IMR-90 (cell line): ENCODE results near the gene RNF224. TPM values are rescaled to one million over a fixed set of nuclear protein-coding genes. Genes with fewer than 3 reads are reported as not detected.
A peak's percentile ranks its signal among the peaks of the same experiment; 100 is the strongest.

Source experiments
- ATAC-seq: fragments of 200-7000 bp; cut with Tn5 transposase; 2 replicates; pipeline ENCODE4 v1.9.1; 2020; ENCODE audit warnings: low read depth, mild to moderate bottlenecking, moderate library complexity
- BruUV-seq: library from RNA; stranded (reverse); fragments of 400-500 nt; replicated peaks from 2 replicates; lab custom pipeline; 2021; lab: Mats Ljungman, UMichigan
- CTCF ChIA-PET: fragments of 300-600 bp; formaldehyde crosslinking; extraction: SDS; loops from one replicate; lab custom pipeline; 2021; ENCODE audit warnings: antibody characterized with exemption; lab: Yijun Ruan, JAX
- POLR2A ChIA-PET: fragments of 300-600 bp; sonication (Branson Sonifier 250); formaldehyde crosslinking; loops from one replicate; lab custom pipeline; 2022; ENCODE audit warnings: antibody characterized with exemption; ENCODE audit not compliant: unreplicated experiment; lab: Charles Lee
- DNase-seq: peaks from one replicate; pipeline ENCODE4 v3.0.0; 2013
- H2AFZ ChIP-seq: replicated peaks from 2 replicates; pipeline ENCODE3; 2013; ENCODE audit warnings: low read length, mild to moderate bottlenecking; ENCODE audit not compliant: poor library complexity
- H2AK5ac ChIP-seq: 2 replicates; pipeline ENCODE4 v1.6.1; 2013; ENCODE audit warnings: low read depth, low read length, inconsistent platforms
- H2AK9ac ChIP-seq: replicated peaks from 2 replicates; pipeline ENCODE3; 2013; ENCODE audit warnings: mild to moderate bottlenecking, low read depth, low read length, moderate library complexity; ENCODE audit not compliant: poor library complexity
- H2BK120ac ChIP-seq: 2 replicates; pipeline ENCODE4 v1.6.1; 2013; ENCODE audit warnings: low read depth, low read length, inconsistent platforms
- H2BK15ac ChIP-seq: 3 replicates; pipeline ENCODE4 v1.6.1; 2013; ENCODE audit warnings: low read depth, low read length, inconsistent platforms
- H2BK20ac ChIP-seq: 2 replicates; pipeline ENCODE4 v1.6.1; 2013; ENCODE audit warnings: low read depth, mild to moderate bottlenecking, inconsistent platforms, low read length, moderate library complexity
- H2BK5ac ChIP-seq: 2 replicates; pipeline ENCODE4 v1.6.1; 2013; ENCODE audit warnings: mild to moderate bottlenecking, low read depth, low read length, inconsistent platforms; ENCODE audit not compliant: poor library complexity, severe bottlenecking
- H3K14ac ChIP-seq: replicated peaks from 2 replicates; pipeline ENCODE4 v1.6.1; 2013; ENCODE audit warnings: low read depth, low read length, inconsistent platforms
- H3K18ac ChIP-seq: 2 replicates; pipeline ENCODE4 v1.6.1; 2013; ENCODE audit warnings: low read depth, low read length, control low read depth
- H3K23ac ChIP-seq: 2 replicates; pipeline ENCODE4 v1.6.1; 2013; ENCODE audit warnings: low read depth, low read length, inconsistent platforms
- H3K27ac ChIP-seq: 2 replicates; pipeline ENCODE4 v1.5.1; 2013; ENCODE audit warnings: mild to moderate bottlenecking, control low read depth, low read length; ENCODE audit not compliant: insufficient read depth
- H3K27me3 ChIP-seq: 2 replicates; pipeline ENCODE4 v1.6.1; 2013; ENCODE audit warnings: low read length; ENCODE audit not compliant: control insufficient read depth, insufficient read depth
- H3K36me3 ChIP-seq: 2 replicates; pipeline ENCODE4 v1.6.1; 2013; ENCODE audit warnings: low read length, mixed read lengths; ENCODE audit not compliant: control insufficient read depth, insufficient read depth
- H3K4ac ChIP-seq: 2 replicates; pipeline ENCODE4 v1.6.1; 2013; ENCODE audit warnings: low read depth, low read length, inconsistent platforms
- H3K4me1 ChIP-seq: 2 replicates; pipeline ENCODE4 v1.6.1; 2013; ENCODE audit warnings: low read length, mixed read lengths; ENCODE audit not compliant: control insufficient read depth, insufficient read depth
- H3K4me2 ChIP-seq: 2 replicates; pipeline ENCODE4 v1.6.1; 2013; ENCODE audit warnings: low read depth, mild to moderate bottlenecking, control low read depth, low read length, moderate library complexity
- H3K4me3 ChIP-seq: 2 replicates; pipeline ENCODE4 v1.5.1; 2013; ENCODE audit warnings: low read depth, mild to moderate bottlenecking, control low read depth, low read length, moderate library complexity; ENCODE audit not compliant: insufficient read depth
- H3K56ac ChIP-seq: 2 replicates; pipeline ENCODE4 v1.6.1; 2013; ENCODE audit warnings: low read length, inconsistent platforms; ENCODE audit not compliant: insufficient read depth; ENCODE audit errors: extremely low read depth
- H3K79me1 ChIP-seq, 2 experiments: 2 replicates each; pipeline ENCODE4 v1.6.1; 2013; ENCODE audit warnings: low read length in 2 of 2, inconsistent platforms in 1 of 2, low read depth in 1 of 2
- H3K9ac ChIP-seq: 2 replicates; pipeline ENCODE4 v1.6.1; 2013; ENCODE audit warnings: low read depth, low read length, control low read depth
- H3K9me1 ChIP-seq: 2 replicates; pipeline ENCODE4 v1.6.1; 2013; ENCODE audit warnings: low read length, inconsistent platforms; ENCODE audit not compliant: insufficient read depth
- H3K9me3 ChIP-seq: 2 replicates; pipeline ENCODE4 v1.6.1; 2013; ENCODE audit warnings: low read length; ENCODE audit not compliant: control insufficient read depth, insufficient read depth
- H4K20me1 ChIP-seq: 2 replicates; pipeline ENCODE4 v1.6.1; 2013; ENCODE audit warnings: low read length, inconsistent platforms; ENCODE audit not compliant: insufficient read depth
- H4K5ac ChIP-seq: 2 replicates; pipeline ENCODE4 v1.6.1; 2013; ENCODE audit warnings: mild to moderate bottlenecking, low read depth, low read length, control low read depth
- H4K8ac ChIP-seq, 2 experiments: 2 replicates each; pipeline ENCODE4 v1.6.1; 2013; ENCODE audit warnings: low read depth in 2 of 2, low read length in 2 of 2, control low read depth in 1 of 2, inconsistent platforms in 1 of 2
- H4K91ac ChIP-seq: 2 replicates; pipeline ENCODE4 v1.6.1; 2013; ENCODE audit warnings: low read depth, low read length, inconsistent platforms; ENCODE audit not compliant: insufficient read depth
- NFE2L2 ChIP-seq: fragments of 150-350 bp; IDR thresholded peaks from 2 replicates; pipeline ENCODE4 v1.6.1; 2016; ENCODE audit warnings: low read depth, mild to moderate bottlenecking, low read length
- USF2 ChIP-seq: fragments of 150-350 bp; IDR thresholded peaks from 2 replicates; pipeline ENCODE4 v1.6.1; 2017; ENCODE audit warnings: mild to moderate bottlenecking, antibody characterized with exemption, low read length, low read depth
- WGBS, 2 experiments: methylation state at CpG; one replicate each; pipeline versions ENCODE4 v1.1.5 to v1.1.7; 2013; ENCODE audit warnings: missing lambda C conversion rate in 2 of 2; ENCODE audit not compliant: insufficient read length in 1 of 2; ENCODE audit errors: extremely low coverage in 2 of 2; 5-methylcytosine and 5-hydroxymethylcytosine counted together
- dilution Hi-C: fragments of 300-500 bp; cut with HindIII; formaldehyde crosslinking; loops from one replicate; pipeline ENCODE4 v1.14.3; 2018; ENCODE audit warnings: low sequenced_read_pairs; ENCODE audit not compliant: unreplicated experiment
- in situ Hi-C: fragments of 300-500 bp; cut with MboI; formaldehyde crosslinking; loops from 3 replicates; pipeline ENCODE4 v1.14.3; 2019; ENCODE audit warnings: low sequenced_read_pairs, inconsistent platforms, mixed read lengths
- intact Hi-C: fragments of 100-400 bp; cut with micrococcal nuclease; formaldehyde crosslinking; loops from 2 replicates; pipeline ENCODE4 v1.10.0; 2022
- polyA plus RNA-seq, 3 experiments: library from polyadenylated mRNA; depleted of rRNA; stranded (reverse); fragments of >200 nt; gene quantifications; 2 replicates each; pipeline ENCODE4 v1.2.3, GENCODE V29; 2012; ENCODE audit warnings: low replicate concordance in 1 of 3
- total RNA-seq: library from RNA; depleted of rRNA; stranded (reverse); fragments of >200 nt; gene quantifications from 2 replicates; pipeline ENCODE4 v1.2.3, GENCODE V29; 2012

The RNF224 gene
- total and polyA plus RNA-seq, 2 of the 4 experiments (the other 2 are of a cell fraction): not detected

GRCh38 chr9:137268538-137269201 is 41.4 kb downstream of the RNF224 start:
- H2BK15ac ChIP-seq: peak overlapping the region; percentile 27; the same call in 1 of the 3 replicates
- H3K27ac ChIP-seq: peak overlapping the region; percentile 36; the same call in 1 of the 2 replicates
- dilution Hi-C loops (no loop called here), intact Hi-C loops (no loop called here), in situ Hi-C loops (no loop called here)
- DNase-seq: no peak
- peak overlapping the region; percentile 19 to 35; a peak in 3 of 4 replicates for H4K8ac ChIP-seq
- peak overlapping the region; percentile 59; the same call in 1 of the 2 replicates for H3K23ac ChIP-seq
- 100% methylated on average over 2 of the region's 19 CpGs; no CpG with 5 or more reads in 1 of the 2 experiments for WGBS, 2 experiments
- no peaks in the 10 kb centered on the region for H3K9me3 ChIP-seq
- peaks cover 13 to 65% of the 10 kb centered on the region in 2 experiments; a peak in 3 of 4 replicates for H3K79me1 ChIP-seq
- no peak overlapping the region for H3K18ac ChIP-seq
- POLR2A ChIA-PET: no interaction called here
- H3K4me1 ChIP-seq: peaks cover 12% of the 10 kb centered on the region
- peak overlapping the region; percentile 55 for H3K14ac ChIP-seq
- peak overlapping the region; percentile 68 for H3K4ac ChIP-seq
- peak overlapping the region; percentile 52 for H2BK120ac ChIP-seq
- no peak overlapping the region; the same call in 1 of the 2 replicates for H4K91ac ChIP-seq
- H2BK20ac ChIP-seq: peak overlapping the region; percentile 48; the same call in 1 of the 2 replicates
- H2AK5ac ChIP-seq: peak overlapping the region; percentile 93
- H2AFZ ChIP-seq: peak overlapping the region; percentile 44
- peaks cover 30% of the 10 kb centered on the region for H4K20me1 ChIP-seq
- peak overlapping the region; percentile 62 for H2AK9ac ChIP-seq
- peak overlapping the region; percentile 5; the same call in 1 of the 2 replicates for H3K4me2 ChIP-seq
- no peak overlapping the region for H4K5ac ChIP-seq
- TF ChIP-seq USF2: no peak
- peak; percentile 74 for TF ChIP-seq NFE2L2
- peaks cover 63% of the 10 kb centered on the region for H3K36me3 ChIP-seq
- no peak overlapping the region for H3K9ac ChIP-seq
- H3K4me3 ChIP-seq: no peak overlapping the region
- peaks cover 14% of the 10 kb centered on the region for H3K9me1 ChIP-seq
- BruUV-seq: no TSS peak
- H3K27me3 ChIP-seq: no peaks in the 10 kb centered on the region
- ATAC-seq: no peak; the same call in 1 of the 2 replicates
- no peak overlapping the region for H3K56ac ChIP-seq
- peak overlapping the region; percentile 9 for H2BK5ac ChIP-seq
- CTCF ChIA-PET: no interaction called here
